Loucy (cell line): ENCODE measurements around the gene SNX11.

ENCODE experiments used
- CTCF ChIP-seq: fragments of 200-600 bp; sonication (generic); conservative IDR thresholded peaks from 2 replicates; pipeline ENCODE4 v1.5.1; 2014; ENCODE audit warnings: mild to moderate bottlenecking, antibody characterized with exemption, low read length
- EZH2phosphoT487 ChIP-seq: fragments of 200-600 bp; IDR thresholded peaks from 2 replicates; pipeline ENCODE4 v1.6.1; 2018; ENCODE audit warnings: antibody characterized with exemption, mild to moderate bottlenecking, moderate library complexity, borderline replicate concordance

GRCh38 chr17:48102043-48102750 is 5.4 kb upstream of the SNX11 start:
- TF ChIP-seq CTCF = no peak
- no peak for TF ChIP-seq EZH2phosphoT487
